GM08714 (cell line): Measurements from ENCODE around the gene ARL6IP1.
"Not testable (repeated sequence)": the region's sequence is repeated elsewhere in the genome, so short reads cannot be mapped to it uniquely, and the experiment has no call there.

Experiments
- H3K4me3 ChIP-seq: fragments of 200-500 bp; sonication (Bioruptor generic); 2 replicates; pipeline ENCODE4 v1.5.1; 2014; ENCODE audit warnings: mild to moderate bottlenecking, low read length, inconsistent platforms
- ZNF274 ChIP-seq: IDR thresholded peaks from 2 replicates; pipeline ENCODE4 v1.6.1; 2012; ENCODE audit warnings: mild to moderate bottlenecking, low read depth, low read length

The ARL6IP1 gene

GRCh38 chr16:18784917-18785623 lies 16.3 kb downstream of the ARL6IP1 start:
- TF ChIP-seq ZNF274 = no peak
- no peak overlapping the region for H3K4me3 ChIP-seq

- no peak overlapping the region for H3K4me3 ChIP-seq
- no peak for TF ChIP-seq ZNF274
Measured at GRCh38 chr16:18783430-18784341, 17.7 kb downstream of the ARL6IP1 start.

GRCh38 chr16:18782697-18783429 lies 18.5 kb downstream of the ARL6IP1 start:
- H3K4me3 ChIP-seq = no peak overlapping the region
- no peak for TF ChIP-seq ZNF274

- H3K4me3 ChIP-seq = not testable (repeated sequence)
Measured at GRCh38 chr16:18781232-18781631, 20.1 kb downstream of the ARL6IP1 start.

- H3K4me3 ChIP-seq = not testable (repeated sequence)
Measured at GRCh38 chr16:18780460-18781026, 20.8 kb downstream of the ARL6IP1 start.

GRCh38 chr16:18777664-18778063 lies 23.7 kb downstream of the ARL6IP1 start:
- not testable (repeated sequence) for H3K4me3 ChIP-seq

- not testable (repeated sequence) for H3K4me3 ChIP-seq
Measured at GRCh38 chr16:18776334-18776733, 25.0 kb downstream of the ARL6IP1 start.

- H3K4me3 ChIP-seq = not testable (repeated sequence)
Measured at GRCh38 chr16:18774651-18775050, 26.7 kb downstream of the ARL6IP1 start.

GRCh38 chr16:18772171-18772570 lies 29.2 kb downstream of the ARL6IP1 start:
- not testable (repeated sequence) for H3K4me3 ChIP-seq

GRCh38 chr16:18770336-18770962 lies 30.9 kb downstream of the ARL6IP1 start:
- H3K4me3 ChIP-seq = not testable (repeated sequence)

- not testable (repeated sequence) for H3K4me3 ChIP-seq
Measured at GRCh38 chr16:18767217-18767616, 34.1 kb downstream of the ARL6IP1 start.

GRCh38 chr16:18762713-18763112 lies 38.6 kb downstream of the ARL6IP1 start:
- not testable (repeated sequence) for H3K4me3 ChIP-seq

GRCh38 chr16:18759598-18760520 lies 41.5 kb downstream of the ARL6IP1 start:
- not testable (repeated sequence) for H3K4me3 ChIP-seq

- H3K4me3 ChIP-seq = not testable (repeated sequence)
Measured at GRCh38 chr16:18757960-18758660, 43.2 kb downstream of the ARL6IP1 start.

- H3K4me3 ChIP-seq = not testable (repeated sequence)
Measured at GRCh38 chr16:18756639-18757038, 44.7 kb downstream of the ARL6IP1 start.

GRCh38 chr16:18742870-18743269 lies 58.5 kb downstream of the ARL6IP1 start:
- not testable (repeated sequence) for H3K4me3 ChIP-seq
